H9 (cell line): ENCODE data around the gene TOB2. TPM values are rescaled to one million over a fixed set of nuclear protein-coding genes. Genes with fewer than 3 reads are reported as not detected.

Experiments used
- DNase-seq: peaks from one replicate; pipeline ENCODE4 v3.0.0-alpha.2; 2017
- H2AFZ ChIP-seq: one replicate; pipeline ENCODE4 v1.6.1; 2013; ENCODE audit warnings: mild to moderate bottlenecking, low read length, control low read depth, moderate library complexity
- H2AK5ac ChIP-seq: 2 replicates; pipeline ENCODE4 v1.6.1; 2013; ENCODE audit warnings: low read length, control low read depth, mixed read lengths; ENCODE audit not compliant: insufficient read length
- H2BK120ac ChIP-seq: one replicate; pipeline ENCODE4 v1.6.1; 2013; ENCODE audit warnings: low read depth, mild to moderate bottlenecking, low read length, control low read depth, inconsistent platforms; ENCODE audit not compliant: poor library complexity, severe bottlenecking
- H2BK12ac ChIP-seq: 2 replicates; pipeline ENCODE4 v1.6.1; 2013; ENCODE audit warnings: low read length, control low read depth, mixed read lengths, low read depth; ENCODE audit not compliant: insufficient read length
- H2BK15ac ChIP-seq: 2 replicates; pipeline ENCODE4 v1.6.1; 2013; ENCODE audit warnings: low read depth, low read length, control low read depth
- H2BK20ac ChIP-seq: one replicate; pipeline ENCODE4 v1.6.1; 2013; ENCODE audit warnings: low read depth, mild to moderate bottlenecking, low read length, control low read depth, inconsistent platforms; ENCODE audit not compliant: poor library complexity, severe bottlenecking
- H2BK5ac ChIP-seq: 2 replicates; pipeline ENCODE4 v1.6.1; 2013; ENCODE audit warnings: low read length, control low read depth, mixed read lengths; ENCODE audit not compliant: insufficient read length
- H3K14ac ChIP-seq: 2 replicates; pipeline ENCODE4 v1.6.1; 2013; ENCODE audit warnings: low read length, control low read depth; ENCODE audit not compliant: insufficient read depth
- H3K18ac ChIP-seq: 2 replicates; pipeline ENCODE4 v1.6.1; 2013; ENCODE audit warnings: low read depth, mild to moderate bottlenecking, mixed read lengths, low read length, control low read depth; ENCODE audit not compliant: insufficient read length
- H3K23ac ChIP-seq: 2 replicates; pipeline ENCODE4 v1.6.1; 2013; ENCODE audit warnings: low read length, control low read depth, mixed read lengths, low read depth; ENCODE audit not compliant: insufficient read length
- H3K23me2 ChIP-seq: 2 replicates; pipeline ENCODE4 v1.6.1; 2013; ENCODE audit warnings: low read depth, mild to moderate bottlenecking, mixed read lengths, low read length, control low read depth; ENCODE audit not compliant: insufficient read length, poor library complexity, severe bottlenecking
- H3K27ac ChIP-seq: 2 replicates; pipeline ENCODE4 v1.5.1; 2013; ENCODE audit warnings: low read length, control low read depth, mixed read lengths, low read depth; ENCODE audit not compliant: insufficient read length
- H3K27me3 ChIP-seq: 2 replicates; pipeline ENCODE4 v1.6.1; 2013; ENCODE audit warnings: low read length, control low read depth, inconsistent platforms; ENCODE audit not compliant: insufficient read depth
- H3K4ac ChIP-seq: 2 replicates; pipeline ENCODE4 v1.6.1; 2013; ENCODE audit warnings: low read depth, mild to moderate bottlenecking, control low read depth, inconsistent platforms, low read length, moderate library complexity
- H3K4me1 ChIP-seq: 2 replicates; pipeline ENCODE4 v1.6.1; 2013; ENCODE audit warnings: low read length, control low read depth, inconsistent platforms; ENCODE audit not compliant: insufficient read depth
- H3K4me2 ChIP-seq: 2 replicates; pipeline ENCODE4 v1.6.1; 2013; ENCODE audit warnings: low read length, control low read depth, mixed read lengths; ENCODE audit not compliant: insufficient read length, insufficient read depth
- H3K56ac ChIP-seq: 2 replicates; pipeline ENCODE4 v1.6.1; 2013; ENCODE audit warnings: low read depth, mild to moderate bottlenecking, mixed read lengths, low read length, control low read depth; ENCODE audit not compliant: insufficient read length
- H3K79me1 ChIP-seq: 2 replicates; pipeline ENCODE4 v1.6.1; 2013; ENCODE audit warnings: low read depth, mild to moderate bottlenecking, moderate library complexity, low read length, control low read depth, inconsistent platforms; ENCODE audit not compliant: insufficient read depth, poor library complexity, severe bottlenecking
- H3K79me2 ChIP-seq: 2 replicates; pipeline ENCODE4 v1.6.1; 2013; ENCODE audit warnings: low read length, control low read depth, inconsistent platforms; ENCODE audit not compliant: insufficient read depth
- H3K9ac ChIP-seq: 2 replicates; pipeline ENCODE4 v1.6.1; 2013; ENCODE audit warnings: low read length, control low read depth, mixed read lengths; ENCODE audit not compliant: insufficient read length; ENCODE audit errors: extremely low read depth
- H3K9me3 ChIP-seq: one replicate; pipeline ENCODE4 v1.6.1; 2013; ENCODE audit warnings: low read depth, low read length, inconsistent platforms; ENCODE audit not compliant: control insufficient read depth
- H3T11ph ChIP-seq: one replicate; pipeline ENCODE4 v1.6.1; 2013; ENCODE audit warnings: mild to moderate bottlenecking, low read length, control low read depth, inconsistent platforms
- H4K20me1 ChIP-seq: one replicate; pipeline ENCODE4 v1.6.1; 2013; ENCODE audit not compliant: control insufficient read depth, insufficient read length, insufficient read depth
- H4K5ac ChIP-seq: 2 replicates; pipeline ENCODE4 v1.6.1; 2013; ENCODE audit warnings: low read depth, mild to moderate bottlenecking, mixed read lengths, low read length, control low read depth; ENCODE audit not compliant: insufficient read length
- H4K8ac ChIP-seq: replicated peaks from 2 replicates; pipeline ENCODE4 v1.6.1; 2013; ENCODE audit warnings: low read length, control low read depth, mixed read lengths, low read depth; ENCODE audit not compliant: insufficient read length
- H4K91ac ChIP-seq: 2 replicates; pipeline ENCODE4 v1.6.1; 2013; ENCODE audit warnings: low read depth, mild to moderate bottlenecking, moderate library complexity, mixed read lengths, low read length, control low read depth; ENCODE audit not compliant: insufficient read length
- H3K27ac Mint-ChIP-seq, 3 experiments: 2 replicates in 2 of 3; 3 replicates in 1 of 3; pipeline ENCODE4 v1.8.0; 2020 to 2021; ENCODE audit warnings: mixed read lengths in 3 of 3, mild to moderate bottlenecking in 1 of 3, moderate library complexity in 1 of 3
- H3K27me3 Mint-ChIP-seq: 2 replicates; pipeline ENCODE4 v1.8.0; 2021; ENCODE audit warnings: low read depth, mild to moderate bottlenecking, moderate library complexity, mixed read lengths
- H3K36me3 Mint-ChIP-seq, 3 experiments: 2 replicates in 2 of 3; 3 replicates in 1 of 3; pipeline ENCODE4 v1.8.0; 2020 to 2021; ENCODE audit warnings: low read depth in 3 of 3, mixed read lengths in 3 of 3; ENCODE audit not compliant: insufficient read depth in 1 of 3
- H3K4me1 Mint-ChIP-seq, 2 experiments: 2 replicates each; pipeline ENCODE4 v1.8.0; 2020; ENCODE audit warnings: mixed read lengths in 2 of 2
- H3K4me3 Mint-ChIP-seq, 2 experiments: 2 replicates in 1 of 2; 3 replicates in 1 of 2; pipeline ENCODE4 v1.8.0; 2020 to 2021; ENCODE audit warnings: mild to moderate bottlenecking in 2 of 2, mixed read lengths in 2 of 2, moderate library complexity in 1 of 2
- H3K9me3 Mint-ChIP-seq, 2 experiments: 2 replicates in 1 of 2; 3 replicates in 1 of 2; pipeline ENCODE4 v1.8.0; 2020; ENCODE audit warnings: mild to moderate bottlenecking in 2 of 2, mixed read lengths in 2 of 2, moderate library complexity in 1 of 2
- WGBS: extraction: QIAGEN DNeasy Blood & Tissue Kit; methylation state at CpG from one replicate; pipeline ENCODE4 v1.1.7; 2013; ENCODE audit warnings: missing lambda C conversion rate, low lambda C conversion rate, mixed read lengths; ENCODE audit not compliant: insufficient read length; ENCODE audit errors: extremely low coverage; 5-methylcytosine and 5-hydroxymethylcytosine counted together
- total RNA-seq: library from RNA; stranded (reverse); gene quantifications from 2 replicates; pipeline ENCODE4 v1.2.1, GENCODE V29; 2021
- TF ChIP-seq, protein P1 (sequence below): fragments of 200-600 bp; sonication (generic); conservative IDR thresholded peaks from 3 replicates; pipeline ENCODE4 v1.8.0; 2021; ENCODE audit warnings: antibody characterized with exemption, mild to moderate bottlenecking

The TOB2 gene
- total RNA-seq, 1 experiment from 2014 or later: 75.8 TPM

DNA sequence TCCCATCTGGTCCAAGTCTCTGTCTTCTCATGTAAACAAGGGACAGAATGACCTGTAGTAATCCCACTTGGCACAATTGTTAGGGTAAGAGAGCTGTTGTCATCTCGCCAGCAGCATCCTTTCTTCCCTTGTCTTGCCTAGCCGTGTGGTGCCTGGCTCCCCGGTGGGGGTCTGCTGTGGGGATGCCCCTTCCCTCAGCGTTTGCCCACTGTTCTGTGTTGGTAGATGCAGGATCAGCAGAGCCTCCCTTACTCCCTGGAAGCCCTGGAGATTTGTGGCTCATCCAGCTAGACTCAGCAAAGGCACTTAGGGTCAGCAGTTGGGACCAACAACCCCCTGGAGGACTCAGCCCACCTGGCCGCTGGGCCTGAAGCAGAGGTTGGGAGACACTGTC lies 35.3 kb upstream of the TOB2 start:
- peaks cover 2% of the 10 kb centered on the region for H4K20me1 ChIP-seq
- no peak overlapping the region for H2BK120ac ChIP-seq
- H3K9ac ChIP-seq: no peak overlapping the region
- H3K27me3 ChIP-seq: no peaks in the 10 kb centered on the region
- H2AK5ac ChIP-seq: no peak overlapping the region
- no peak overlapping the region for H2BK5ac ChIP-seq
- no peak overlapping the region for H4K5ac ChIP-seq
- no peaks in the 10 kb centered on the region for H3K9me3 ChIP-seq
- no peak overlapping the region for H4K91ac ChIP-seq
- Mint-ChIP-seq H3K4me3 (peak overlapping the region; percentile 7 to 22; a peak in 4 of 5 replicates), H3K9me3 (no peaks in the 10 kb centered on the region), H3K36me3 (no peaks in the 10 kb centered on the region; a peak in 1 of 7 replicates), H3K4me1 (peaks cover 50 to 58% of the 10 kb centered on the region in 2 experiments), H3K27me3 (no peaks in the 10 kb centered on the region), H3K27ac (peak overlapping the region in 2 of 3 experiments; percentile 68 to 78; a peak in 4 of 7 replicates)
- H3K18ac ChIP-seq: no peak overlapping the region
- H3K14ac ChIP-seq: no peak overlapping the region
- H4K8ac ChIP-seq: no peak overlapping the region
- no peak overlapping the region for H3K27ac ChIP-seq
- H3K4ac ChIP-seq: no peak overlapping the region
- H3K4me2 ChIP-seq: peak overlapping the region; percentile 4
- H3K79me2 ChIP-seq: peaks cover 3% of the 10 kb centered on the region; the same call in 1 of the 2 replicates
- TF ChIP-seq, protein P1, sequence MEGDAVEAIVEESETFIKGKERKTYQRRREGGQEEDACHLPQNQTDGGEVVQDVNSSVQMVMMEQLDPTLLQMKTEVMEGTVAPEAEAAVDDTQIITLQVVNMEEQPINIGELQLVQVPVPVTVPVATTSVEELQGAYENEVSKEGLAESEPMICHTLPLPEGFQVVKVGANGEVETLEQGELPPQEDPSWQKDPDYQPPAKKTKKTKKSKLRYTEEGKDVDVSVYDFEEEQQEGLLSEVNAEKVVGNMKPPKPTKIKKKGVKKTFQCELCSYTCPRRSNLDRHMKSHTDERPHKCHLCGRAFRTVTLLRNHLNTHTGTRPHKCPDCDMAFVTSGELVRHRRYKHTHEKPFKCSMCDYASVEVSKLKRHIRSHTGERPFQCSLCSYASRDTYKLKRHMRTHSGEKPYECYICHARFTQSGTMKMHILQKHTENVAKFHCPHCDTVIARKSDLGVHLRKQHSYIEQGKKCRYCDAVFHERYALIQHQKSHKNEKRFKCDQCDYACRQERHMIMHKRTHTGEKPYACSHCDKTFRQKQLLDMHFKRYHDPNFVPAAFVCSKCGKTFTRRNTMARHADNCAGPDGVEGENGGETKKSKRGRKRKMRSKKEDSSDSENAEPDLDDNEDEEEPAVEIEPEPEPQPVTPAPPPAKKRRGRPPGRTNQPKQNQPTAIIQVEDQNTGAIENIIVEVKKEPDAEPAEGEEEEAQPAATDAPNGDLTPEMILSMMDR: no peak
- H3K23ac ChIP-seq: no peak overlapping the region
- WGBS: no CpG with 5 or more reads among the region's 5 CpGs
- H3K56ac ChIP-seq: no peak overlapping the region
- no peak overlapping the region for H2AFZ ChIP-seq
- no peak overlapping the region for H3T11ph ChIP-seq
- H2BK15ac ChIP-seq: no peak overlapping the region
- peaks cover 10% of the 10 kb centered on the region; the same call in 1 of the 2 replicates for H3K4me1 ChIP-seq
- no peaks in the 10 kb centered on the region for H3K23me2 ChIP-seq
- DNase-seq: peak; percentile 55
- H3K79me1 ChIP-seq: no peaks in the 10 kb centered on the region
- H2BK12ac ChIP-seq: no peak overlapping the region
- no peak overlapping the region for H2BK20ac ChIP-seq
